A673 (cell line): ENCODE data around the gene PRIMPOL. TPM values are rescaled to one million over a fixed set of nuclear protein-coding genes. Genes with fewer than 3 reads are reported as not detected.

ENCODE experiments used
- BruUV-seq: library from RNA; stranded (reverse); fragments of 400-500 nt; replicated peaks from 2 replicates; lab custom pipeline; 2021; lab: Mats Ljungman, UMichigan
- CTCF ChIA-PET: fragments of 300-600 bp; sonication (Branson Sonifier 250); formaldehyde crosslinking; loops from one replicate; lab custom pipeline; 2022; ENCODE audit warnings: antibody characterized with exemption; lab: Charles Lee
- POLR2A ChIA-PET: fragments of 300-600 bp; sonication (Branson Sonifier 250); formaldehyde crosslinking; loops from one replicate; lab custom pipeline; 2022; ENCODE audit warnings: antibody characterized with exemption; ENCODE audit not compliant: low non-redundant PET; lab: Charles Lee
- DNase-seq: peaks from one replicate; pipeline ENCODE4 v3.0.0-alpha.2; 2015; ENCODE audit warnings: low spot score
- H3K27ac ChIP-seq: fragments of 200-600 bp; sonication (generic); 2 replicates; pipeline ENCODE4 v1.5.1; 2016; ENCODE audit warnings: mixed run types, low read depth, mild to moderate bottlenecking, mixed read lengths, antibody characterized with exemption, low read length; ENCODE audit not compliant: poor library complexity, severe bottlenecking
- H3K27me3 ChIP-seq: fragments of 200-600 bp; sonication (generic); replicated peaks from 2 replicates; pipeline ENCODE4 v1.6.1; 2017; ENCODE audit warnings: mixed run types, low read depth, mild to moderate bottlenecking, mixed read lengths, antibody characterized with exemption, low read length; ENCODE audit not compliant: insufficient read depth, poor library complexity
- H3K36me3 ChIP-seq: fragments of 200-600 bp; sonication (generic); 2 replicates; pipeline ENCODE4 v1.6.1; 2016; ENCODE audit warnings: mixed run types, mild to moderate bottlenecking, mixed read lengths, antibody characterized with exemption, low read length; ENCODE audit not compliant: insufficient read depth, poor library complexity, severe bottlenecking
- H3K4me1 ChIP-seq: fragments of 200-600 bp; sonication (generic); 2 replicates; pipeline ENCODE4 v1.6.1; 2017; ENCODE audit warnings: mixed run types, mild to moderate bottlenecking, mixed read lengths, antibody characterized with exemption, low read length; ENCODE audit not compliant: insufficient read depth, poor library complexity, severe bottlenecking
- H3K4me3 ChIP-seq: fragments of 200-600 bp; sonication (generic); 2 replicates; pipeline ENCODE4 v1.5.1; 2016; ENCODE audit warnings: low read depth, mixed run types, mild to moderate bottlenecking, mixed read lengths, low read length; ENCODE audit not compliant: poor library complexity, severe bottlenecking
- H3K9me3 ChIP-seq: fragments of 200-600 bp; sonication (generic); 2 replicates; pipeline ENCODE4 v1.6.1; 2016; ENCODE audit warnings: mixed run types, low read depth, mild to moderate bottlenecking, mixed read lengths, antibody characterized with exemption, low read length; ENCODE audit not compliant: poor library complexity, severe bottlenecking
- CTCF ChIP-seq: fragments of 300-800, 200-600 bp; sonication (generic); conservative IDR thresholded peaks from 2 replicates; pipeline ENCODE4 v1.5.1; 2017; ENCODE audit warnings: low read depth, mild to moderate bottlenecking, antibody characterized with exemption, low read length, moderate library complexity, mixed read lengths
- EZH2 ChIP-seq: fragments of 200-600 bp; sonication (generic); IDR thresholded peaks from 2 replicates; pipeline ENCODE4 v1.6.1; 2017; ENCODE audit warnings: borderline replicate concordance, low read depth, mild to moderate bottlenecking, mixed read lengths, antibody characterized with exemption, low read length; ENCODE audit not compliant: poor library complexity, severe bottlenecking
- intact Hi-C: fragments of 100-400 bp; cut with micrococcal nuclease; formaldehyde crosslinking; loops from one replicate; pipeline ENCODE4 v1.10.0; 2022; ENCODE audit not compliant: unreplicated experiment
- total RNA-seq: library from RNA; stranded (reverse); gene quantifications from 2 replicates; pipeline ENCODE4 v1.2.3, GENCODE V29; 2021

Gene PRIMPOL
- total RNA-seq, 1 experiment from 2014 or later, result 25.7 TPM

DNA sequence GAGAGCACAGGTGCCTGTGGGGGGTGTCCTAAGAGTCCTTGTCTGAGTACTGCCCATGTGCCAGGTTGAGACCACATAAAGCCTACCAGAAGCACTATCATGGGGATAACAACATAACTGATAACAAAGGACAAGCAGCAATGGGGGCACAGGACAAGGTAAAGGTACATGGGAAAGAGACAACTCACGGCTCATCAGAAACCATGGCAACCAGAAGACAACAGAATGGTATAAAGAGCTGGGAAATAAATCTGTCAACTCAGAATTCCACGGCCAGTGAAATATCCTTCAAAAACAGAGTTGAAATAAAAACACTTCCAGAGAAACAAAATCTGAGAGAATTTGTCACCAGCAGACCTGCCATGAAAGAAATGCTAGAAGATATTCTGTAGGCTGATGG, 64.3 kb downstream of the PRIMPOL start:
- BruUV-seq, result no TSS peak
- no peak overlapping the region for H3K27ac ChIP-seq
- H3K36me3 ChIP-seq, result peaks cover 95% of the 10 kb centered on the region

DNA sequence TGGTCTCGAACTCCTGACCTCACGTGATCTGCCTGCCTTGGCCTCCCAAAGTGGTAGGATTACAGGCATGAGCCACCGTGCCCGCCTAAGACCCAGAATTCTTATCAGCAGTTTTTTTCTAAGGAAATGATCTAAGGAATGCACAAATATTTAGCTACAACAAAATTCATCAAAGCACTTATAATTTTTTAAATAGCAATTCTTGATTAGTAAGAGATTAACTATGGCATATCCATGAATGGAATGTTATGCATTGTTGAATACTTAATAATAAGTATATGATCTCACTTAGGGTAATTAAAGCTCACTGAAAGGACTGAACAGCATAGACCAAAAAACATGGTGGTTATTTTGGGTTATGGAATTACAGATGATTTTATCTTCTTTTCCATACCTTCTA, 66.0 kb downstream of the PRIMPOL start:
- peaks cover 92% of the 10 kb centered on the region for H3K36me3 ChIP-seq
- no TSS peak for BruUV-seq
- no peak overlapping the region for H3K27ac ChIP-seq
- no peaks in the 10 kb centered on the region for H3K9me3 ChIP-seq
- POLR2A ChIA-PET, result no interaction called here
- CTCF ChIA-PET, result no interaction called here
- intact Hi-C loops, result no loop called here
- DNase-seq, result no peak
- H3K27me3 ChIP-seq, result no peaks in the 10 kb centered on the region
- H3K4me3 ChIP-seq, result no peak overlapping the region
- H3K4me1 ChIP-seq, result no peaks in the 10 kb centered on the region
- no peak for TF ChIP-seq CTCF

More for the DNA sequence above, 64.3 kb downstream of the PRIMPOL start:
- intact Hi-C loops, result no loop called here
- Histone ChIP-seq H3K27me3 (no peaks in the 10 kb centered on the region), H3K4me1 (no peaks in the 10 kb centered on the region), H3K4me3 (no peak overlapping the region), H3K9me3 (no peaks in the 10 kb centered on the region)
- DNase-seq, result no peak
- POLR2A ChIA-PET, result no interaction called here
- TF ChIP-seq CTCF, result no peak
- TF ChIP-seq EZH2, result no peak
- CTCF ChIA-PET, result no interaction called here

- ChIA-PET CTCF (no interaction called here), POLR2A (no interaction called here)
- intact Hi-C loops, result no loop called here
- no peaks in the 10 kb centered on the region for H3K27me3 ChIP-seq
- no TSS peak for BruUV-seq
- DNase-seq, result no peak
- H3K4me3 ChIP-seq, result no peak overlapping the region
- H3K4me1 ChIP-seq, result no peaks in the 10 kb centered on the region
- TF ChIP-seq EZH2 (no peak), CTCF (no peak)
- H3K27ac ChIP-seq, result no peak overlapping the region
- no peaks in the 10 kb centered on the region for H3K9me3 ChIP-seq
- H3K36me3 ChIP-seq, result peaks cover 86% of the 10 kb centered on the region
Measured at GRCh38 chr4:184719407-184719806, 69.9 kb downstream of the PRIMPOL start.
